ENCODE results near the gene FBXL17. TPM values are rescaled to one million over a fixed set of nuclear protein-coding genes. Genes with fewer than 3 reads are reported as not detected.
"Not testable (repeated sequence)": the region's sequence is repeated elsewhere in the genome, so short reads cannot be mapped to it uniquely, and the experiment has no call there.

Gene FBXL17
- total and polyA plus RNA-seq, 12 donors = 5.9 to 47.4 (median 41.1) TPM

- no peak for ATAC-seq
- H3K4me1 ChIP-seq = no peaks in the 10 kb centered on the region
- intact Hi-C loops (cut with DNase I) = no loop called here
- TF ChIP-seq CTCF (IDR thresholded peaks at IDR 0.05) = no peak
- DNase-seq = no peak
- H3K27ac ChIP-seq = no peak overlapping the region
- H3K9me3 ChIP-seq = no peaks in the 10 kb centered on the region
- H3K4me3 ChIP-seq = no peak overlapping the region
- no peaks in the 10 kb centered on the region for H3K27me3 ChIP-seq
- H3K36me3 ChIP-seq = no peaks in the 10 kb centered on the region
These were observed 33.8 kb upstream of the FBXL17 start for GRCh38 chr5:108415726-108416125.

GRCh38 chr5:108409786-108410185, 27.9 kb upstream of the FBXL17 start:
- Histone ChIP-seq H3K27me3 (no peaks in the 10 kb centered on the region), H3K36me3 (no peaks in the 10 kb centered on the region), H3K4me1 (no peaks in the 10 kb centered on the region), H3K4me3 (no peak overlapping the region), H3K9me3 (peaks cover 0 to 7% (median 0%) of the 10 kb centered on the region in 11 donors), H3K27ac (no peak overlapping the region)
- ATAC-seq = no peak
- no peak for TF ChIP-seq CTCF (IDR thresholded peaks at IDR 0.05)
- 51 to 56% methylated on average over 2 of the region's 2 CpGs for WGBS, 2 donors
- no peak for DNase-seq
- intact Hi-C loops (cut with DNase I) = loop anchor here in 1 of 10 donors (5.0 kb wide), 1 partner anchor 198 kb away; no protein-coding TSS in a partner anchor

- H3K27ac ChIP-seq, H3K27me3 ChIP-seq, DNase-seq, H3K4me3 ChIP-seq, H3K36me3 ChIP-seq, ATAC-seq, H3K4me1 ChIP-seq: not testable (repeated sequence)
- 97 to 99% methylated on average over 3 of the region's 3 CpGs for WGBS, 2 donors
- H3K9me3 ChIP-seq = peaks cover 0 to 18% (median 0%) of the 10 kb centered on the region in 11 donors
- intact Hi-C loops (cut with DNase I) = loop anchor here in 1 of 10 donors (5.0 kb wide), 1 partner anchor 202 kb away; no protein-coding TSS in a partner anchor
These were observed 23.3 kb upstream of the FBXL17 start for GRCh38 chr5:108405201-108405600.

- no peak for DNase-seq
- no peak overlapping the region for H3K27ac ChIP-seq
- no peak for TF ChIP-seq CTCF (IDR thresholded peaks at IDR 0.05)
- WGBS, 2 donors = 69 to 70% methylated on average over 6 of the region's 6 CpGs
- no peaks in the 10 kb centered on the region for H3K36me3 ChIP-seq
- no peak for ATAC-seq
- H3K9me3 ChIP-seq = peaks cover 0 to 5% (median 0%) of the 10 kb centered on the region in 11 donors
- H3K4me3 ChIP-seq = no peak overlapping the region
- intact Hi-C loops (cut with DNase I) = no loop called here
- H3K27me3 ChIP-seq = peaks cover 0 to 22% (median 6%) of the 10 kb centered on the region in 7 donors
- no peaks in the 10 kb centered on the region for H3K4me1 ChIP-seq
These were observed 17.1 kb upstream of the FBXL17 start for GRCh38 chr5:108398964-108399363.

- H3K27ac ChIP-seq; H3K4me3 ChIP-seq; intact Hi-C loops (cut with DNase I); H3K4me1 ChIP-seq; ATAC-seq; H3K9me3 ChIP-seq; DNase-seq; H3K36me3 ChIP-seq: not testable (repeated sequence)
- peaks cover 0 to 22% (median 6%) of the 10 kb centered on the region in 7 donors for H3K27me3 ChIP-seq
- 85 to 89% methylated on average over 5 of the region's 5 CpGs for WGBS, 2 donors
These were observed 14.9 kb upstream of the FBXL17 start for GRCh38 chr5:108396837-108397236.

Data from heart right ventricle (tissue), 16 donors.